NCI-H526 treated with DMSO at 0.1 percent for 48 hours (cell line): ENCODE results near the gene SAP130.

Experiments
- DNase-seq: peaks from one replicate; lab custom pipeline; 2025; lab: John Stamatoyannopoulos, UW

The SAP130 gene

DNA sequence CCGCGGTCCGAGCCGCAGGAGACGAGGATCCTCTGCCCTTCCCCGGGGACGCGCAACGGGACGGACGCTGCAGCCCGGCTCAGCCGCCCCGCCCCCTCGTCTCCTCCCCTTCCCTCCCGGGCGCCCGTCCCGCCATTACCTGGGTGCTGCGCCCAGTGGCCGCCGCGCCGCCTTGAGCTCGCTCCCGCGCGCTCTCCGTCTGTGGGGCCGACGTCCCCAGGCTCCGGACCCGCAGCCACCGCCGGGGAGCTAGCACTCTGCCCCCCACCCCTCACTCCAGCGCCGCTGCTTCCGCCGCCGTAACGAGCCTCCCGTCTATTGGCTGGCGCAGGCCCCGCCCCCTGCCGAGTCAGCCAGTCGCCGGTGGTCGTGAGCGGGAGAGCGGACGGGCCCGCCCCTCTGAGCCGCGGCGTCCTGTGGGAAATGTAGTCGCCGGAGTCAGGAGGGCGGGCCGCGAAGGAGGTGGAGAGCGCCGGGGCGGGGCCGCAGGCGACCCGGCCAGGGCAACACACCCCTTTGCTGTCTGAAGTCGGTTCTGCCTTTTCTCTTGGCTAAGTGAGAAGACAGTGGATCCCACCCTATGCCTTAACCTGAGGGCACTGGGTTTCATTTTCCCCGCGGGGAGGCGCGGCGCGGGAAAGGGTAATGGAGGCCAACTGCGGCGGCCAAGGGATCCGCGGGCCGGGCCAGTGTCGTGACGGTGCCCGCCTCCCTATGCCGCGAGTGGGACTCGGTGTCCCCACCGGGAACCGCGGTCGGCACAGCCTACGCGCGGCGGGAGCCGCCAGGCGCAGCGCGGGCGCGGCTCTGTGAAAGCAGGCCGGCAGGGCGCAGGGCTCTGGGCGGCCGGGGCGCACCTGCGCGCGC, at the start of gene SAP130:
Gene SAP130 (minus strand): TSS at position 259 of the 867 bp plus-strand sequence. CDS start 1,767 bp downstream, outside the sequence.
- peak; percentile 93 for DNase-seq

DNA sequence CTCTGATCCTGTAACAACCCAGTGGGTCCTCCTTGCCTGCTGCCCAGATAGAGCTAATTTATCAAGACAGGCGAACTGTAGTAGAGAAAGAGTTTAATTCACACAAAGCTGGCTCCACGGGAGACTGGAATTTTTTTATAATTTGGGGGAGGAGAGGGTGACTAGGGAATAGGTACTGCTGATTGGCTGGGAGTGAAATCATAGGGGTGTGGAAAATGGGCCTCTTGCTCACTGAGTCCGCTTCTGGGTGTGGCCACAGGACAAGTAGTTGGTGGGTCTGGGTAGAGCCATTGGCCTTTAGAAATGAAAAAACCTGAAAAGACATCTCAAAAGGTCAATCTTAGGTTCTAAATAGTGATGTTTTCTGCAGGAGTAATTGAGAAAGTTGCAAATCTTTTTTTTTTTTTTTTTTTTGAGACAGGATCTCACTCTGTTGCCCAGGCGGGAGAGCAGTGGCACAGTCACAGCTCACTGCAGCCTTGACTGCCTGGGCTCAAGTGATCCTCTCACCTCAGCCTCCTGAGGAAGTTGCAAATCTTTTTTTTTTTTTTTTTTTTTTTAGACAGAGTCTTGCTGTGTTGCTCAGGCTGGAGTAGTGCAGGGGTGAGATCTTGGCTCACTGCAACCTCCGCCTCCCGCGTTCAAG, 48.7 kb upstream of the SAP130 start:
- no peak for DNase-seq

DNA sequence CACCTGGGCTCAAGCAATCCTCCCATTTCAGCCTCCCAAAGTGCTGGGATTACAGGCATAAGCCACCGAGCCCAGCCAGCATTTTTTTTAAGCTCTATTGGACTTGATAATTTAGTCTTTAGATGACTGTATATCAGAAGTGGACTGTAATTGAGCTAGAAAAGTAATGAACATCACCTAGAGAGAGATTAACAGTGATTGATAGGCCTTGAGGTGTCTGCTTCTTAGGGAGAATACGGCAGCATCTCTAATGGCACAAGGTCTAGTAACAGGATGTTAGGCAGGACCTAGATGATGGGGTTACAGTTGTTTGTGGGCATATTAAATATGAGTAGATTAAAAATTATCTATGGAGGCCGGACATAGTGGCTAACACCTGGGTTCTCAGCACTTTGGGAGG, 45.4 kb upstream of the SAP130 start:
- no peak for DNase-seq

DNA sequence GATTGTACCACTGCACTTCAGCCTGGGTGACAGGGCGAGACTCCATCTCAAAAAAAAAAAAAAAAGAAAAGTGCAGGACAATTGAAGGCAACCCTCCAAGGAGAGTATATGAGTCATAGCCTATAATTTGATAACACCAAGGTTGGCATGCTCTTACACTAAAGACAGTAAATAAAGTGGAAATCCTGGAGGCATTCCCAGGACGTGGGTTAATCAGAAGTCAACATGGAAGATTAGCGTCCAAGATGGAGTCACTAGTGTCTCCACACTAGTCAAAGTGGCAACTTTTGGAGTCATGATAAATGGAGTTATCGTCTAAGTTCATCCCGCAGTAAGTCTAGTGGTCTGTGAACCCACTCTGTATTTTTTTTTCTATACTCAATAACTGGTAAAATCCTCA, 41.9 kb upstream of the SAP130 start:
- DNase-seq, result no peak

DNA sequence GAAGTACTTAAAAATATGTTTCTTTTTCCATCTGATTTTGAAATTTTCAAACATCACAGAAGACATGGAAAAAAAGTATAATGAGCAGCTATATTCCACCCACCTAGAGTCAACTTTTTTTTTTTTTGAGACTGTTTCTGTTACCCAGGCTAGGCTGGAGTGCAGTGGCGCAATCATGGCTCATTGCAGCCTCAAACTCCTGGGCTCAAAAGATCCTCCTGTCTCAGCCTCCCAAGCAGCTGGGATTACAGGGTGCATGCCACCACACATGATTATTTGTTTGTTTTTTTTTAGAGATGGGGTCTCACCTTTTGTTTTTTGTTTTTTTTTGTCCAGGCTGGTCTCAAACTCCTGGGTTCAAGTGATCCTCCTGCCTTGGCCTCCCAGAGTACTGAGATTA, 36.5 kb upstream of the SAP130 start:
- DNase-seq, result no peak

DNA sequence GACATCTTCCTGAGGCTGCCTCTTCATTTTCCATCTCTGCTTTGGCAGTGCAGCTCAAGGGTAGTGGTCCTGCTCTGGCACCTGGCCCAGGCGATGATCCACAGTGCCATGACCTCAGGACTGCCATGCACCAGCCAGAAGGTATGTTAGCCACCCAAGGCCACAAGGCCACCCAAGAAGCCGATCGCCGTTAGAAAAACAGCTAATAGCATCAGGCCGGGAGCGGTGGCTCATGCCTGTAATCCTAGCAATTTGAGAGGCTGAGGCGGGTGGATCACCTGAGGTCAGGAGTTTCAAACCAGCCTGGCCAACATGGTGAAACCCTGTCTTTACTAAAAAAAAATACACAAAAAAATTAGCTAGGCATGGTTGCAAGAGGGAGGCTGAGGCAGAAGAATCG, 34.7 kb upstream of the SAP130 start:
- no peak for DNase-seq

DNA sequence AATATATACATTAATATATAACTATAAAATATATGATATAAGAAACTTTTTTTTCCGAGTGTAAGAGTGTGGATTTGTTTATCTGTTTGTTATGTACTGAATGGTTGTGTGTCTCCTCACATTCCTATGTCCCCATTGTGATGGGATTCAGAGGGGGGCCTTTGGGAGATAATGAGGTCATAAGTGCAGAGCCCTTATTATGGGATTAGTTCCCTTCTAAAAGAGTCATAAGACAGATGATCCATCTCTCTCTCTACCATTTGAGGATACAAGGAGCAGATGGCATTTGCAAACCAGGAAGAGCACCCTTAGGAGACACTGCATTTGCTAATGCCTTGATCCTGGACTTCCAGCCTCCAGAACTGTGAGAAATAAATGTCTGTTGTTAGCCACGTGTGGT, 30.3 kb upstream of the SAP130 start:
- no peak for DNase-seq

DNA sequence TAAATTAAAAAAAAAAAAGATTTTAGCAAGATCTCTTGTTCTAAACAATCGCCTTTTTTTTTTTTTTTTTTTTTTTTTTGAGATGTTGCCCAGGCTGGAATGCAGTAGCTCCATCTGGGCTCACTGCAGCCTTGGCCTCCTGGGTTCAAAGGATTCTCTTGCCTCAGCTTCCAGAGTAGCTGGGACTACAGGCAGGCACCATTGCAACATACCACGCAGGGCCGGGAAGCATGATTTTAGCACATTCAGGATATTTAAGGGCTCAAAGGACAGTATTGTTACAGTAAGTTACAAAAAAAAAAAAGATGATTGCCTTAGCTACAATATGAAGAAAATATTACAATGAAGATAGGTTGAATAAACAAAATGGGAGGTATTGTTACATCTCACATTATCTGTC, 29.5 kb upstream of the SAP130 start:
- DNase-seq, result no peak

DNA sequence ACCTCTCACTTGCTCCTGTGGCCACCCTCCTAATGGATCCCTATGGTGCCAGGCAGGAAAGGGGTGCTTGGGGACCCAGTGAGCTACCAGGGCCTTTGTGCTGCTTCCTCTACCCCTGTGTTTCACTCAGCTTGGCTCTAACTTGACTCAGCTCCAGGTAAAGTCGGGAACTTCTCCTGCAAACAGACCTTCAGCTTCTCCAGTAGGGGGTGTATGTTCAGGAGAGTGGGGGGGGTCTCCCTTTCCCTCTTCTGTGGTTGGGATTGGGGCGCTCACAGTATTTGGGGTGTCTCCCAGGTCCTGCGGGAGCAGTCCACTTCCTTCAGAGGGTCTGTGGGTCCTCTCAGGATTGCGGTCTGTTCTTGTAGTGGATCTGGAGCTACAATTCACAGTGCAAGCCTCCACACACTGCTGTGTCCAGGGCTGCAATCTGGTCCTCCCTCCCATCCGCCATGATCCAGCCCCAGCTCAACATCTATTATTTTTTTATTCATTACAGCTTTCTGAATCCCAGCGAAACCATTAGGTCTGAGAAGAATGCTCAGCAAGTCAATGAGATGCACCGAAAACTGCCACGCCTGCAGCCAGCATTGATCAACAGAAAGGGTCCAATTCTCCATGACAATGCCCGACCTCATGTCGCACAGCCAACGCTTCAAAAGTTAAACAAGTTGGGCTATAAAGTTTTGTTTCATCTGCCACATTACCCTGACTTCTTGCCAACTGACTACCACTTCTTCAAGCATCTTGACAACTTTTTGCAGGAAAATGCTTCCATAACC, 26.4 kb upstream of the SAP130 start:
- no peak for DNase-seq

DNA sequence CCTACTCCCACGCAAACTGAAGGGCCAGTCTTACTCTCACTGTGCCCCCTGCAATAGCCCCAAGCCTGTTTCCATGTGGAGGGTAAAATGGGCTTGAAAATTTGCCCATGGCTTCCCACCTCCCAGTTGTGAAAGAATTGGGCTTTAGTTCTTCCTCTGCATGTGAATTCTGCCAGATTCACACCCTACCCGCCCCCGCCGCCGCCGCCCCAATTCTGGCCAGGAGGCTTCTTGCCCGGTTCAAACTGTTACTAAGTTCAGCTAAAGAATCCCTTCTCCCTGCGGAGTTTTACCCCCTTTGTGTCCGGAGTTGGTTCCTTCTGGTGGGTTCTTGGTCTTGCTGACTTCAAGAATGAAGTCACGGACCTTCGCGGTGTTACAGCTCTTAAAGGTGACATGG, 25.5 kb upstream of the SAP130 start:
- DNase-seq, result no peak

DNA sequence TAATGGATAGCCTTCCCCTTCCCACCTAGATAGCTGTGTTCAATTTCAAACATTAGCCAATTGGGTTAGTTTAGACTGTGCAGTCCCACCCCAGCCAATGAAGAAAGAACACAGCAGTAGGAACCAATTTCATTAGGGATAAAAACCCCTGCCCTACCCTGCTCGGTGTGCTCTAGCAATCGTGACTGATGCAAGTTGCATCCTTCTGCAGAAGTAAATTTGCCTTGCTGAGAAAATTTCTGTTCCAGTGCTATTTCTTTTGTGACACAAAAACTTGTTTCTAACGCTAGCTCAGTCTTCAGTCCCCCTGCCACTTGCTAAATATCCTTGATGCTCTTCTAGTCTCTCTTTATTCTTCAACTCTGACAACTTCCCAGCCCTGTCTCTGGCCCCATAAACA, 15.2 kb upstream of the SAP130 start:
- DNase-seq, result no peak

DNA sequence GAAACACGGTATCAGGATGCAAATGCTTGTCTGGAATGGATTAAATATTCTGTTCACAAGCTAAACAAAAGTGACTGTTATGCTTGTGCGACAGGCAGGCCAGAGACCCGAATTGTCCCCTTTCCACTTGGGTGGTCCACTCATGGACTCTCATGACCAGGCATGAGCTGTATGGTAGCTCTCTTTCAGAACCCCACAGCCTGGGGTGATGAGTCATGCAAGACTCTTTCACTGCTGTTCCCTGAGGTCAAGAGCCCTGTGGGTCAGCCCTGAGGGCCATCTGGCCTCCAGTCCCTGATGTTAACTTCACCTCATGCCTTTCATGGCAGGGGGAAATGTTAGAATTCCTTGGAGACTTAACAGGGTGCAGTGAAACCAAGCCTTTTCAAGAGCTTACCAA, 13.7 kb upstream of the SAP130 start:
- DNase-seq, result no peak

DNA sequence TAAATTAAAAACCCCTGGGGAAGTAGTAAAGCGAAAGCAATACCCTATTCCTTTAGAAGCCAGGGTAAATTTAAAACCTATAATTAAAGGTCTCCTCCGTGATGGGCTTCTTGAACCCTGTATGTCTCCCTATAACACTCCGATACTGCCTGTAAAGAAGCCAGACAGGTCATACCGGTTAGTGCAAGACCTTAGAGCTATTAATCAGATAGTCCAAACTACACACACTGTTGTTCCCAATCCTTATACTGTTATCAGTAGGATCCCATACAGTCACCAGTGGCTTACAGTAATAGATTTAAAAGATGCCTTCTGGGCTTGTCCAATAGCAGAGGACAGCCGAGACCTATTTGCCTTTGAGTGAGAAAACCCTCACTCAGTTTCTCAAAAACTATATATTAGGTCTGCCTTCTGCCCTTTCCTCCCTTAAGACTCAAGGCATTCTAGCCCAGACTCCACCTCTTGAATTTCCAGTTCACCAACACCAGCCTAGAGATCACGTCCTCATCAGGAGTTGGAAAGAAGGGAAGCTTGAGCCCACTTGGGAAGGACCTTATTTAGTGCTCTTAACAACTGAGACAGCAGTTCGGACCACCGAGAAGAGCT, 12.4 kb upstream of the SAP130 start:
- no peak for DNase-seq

DNA sequence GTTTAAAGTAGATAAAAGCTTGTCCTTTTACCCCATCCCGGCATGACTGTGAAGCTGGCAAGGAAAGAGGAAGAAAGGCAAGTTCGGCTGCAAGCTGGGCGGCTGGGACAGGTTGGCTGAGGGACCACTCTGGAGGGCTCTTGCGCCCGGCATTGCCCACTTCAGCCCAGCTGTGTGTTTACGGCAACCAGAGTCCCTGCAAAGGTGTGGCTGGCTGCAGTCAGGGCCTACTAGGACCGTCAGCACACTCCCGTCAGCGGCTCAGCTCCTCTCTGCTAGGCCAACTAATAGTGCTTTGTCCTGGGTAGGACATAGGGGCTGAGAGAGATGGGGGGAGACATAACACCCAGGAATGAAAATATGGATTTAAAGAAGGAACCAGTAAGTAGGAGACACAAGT, 11.7 kb upstream of the SAP130 start:
- DNase-seq, result no peak

DNA sequence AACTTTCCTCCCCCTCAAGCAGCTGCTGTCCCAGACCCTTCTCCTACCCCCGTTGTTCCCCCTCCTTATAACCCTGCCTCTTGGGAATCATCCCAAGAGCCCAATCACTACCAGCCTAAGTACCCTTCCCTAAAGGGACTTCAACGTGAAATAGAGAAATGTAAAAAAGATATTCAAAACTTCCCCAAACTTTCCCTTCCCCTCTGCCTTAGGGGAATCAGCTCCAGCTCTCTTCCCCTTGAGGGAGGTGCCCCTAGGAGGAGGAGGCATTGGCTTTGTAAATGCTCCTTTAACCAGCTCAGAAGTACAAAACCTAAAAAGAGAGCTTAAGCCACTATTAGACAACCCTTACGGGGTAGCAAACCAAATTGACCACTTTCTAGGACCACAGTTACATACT, 10.6 kb upstream of the SAP130 start:
- no peak for DNase-seq

DNA sequence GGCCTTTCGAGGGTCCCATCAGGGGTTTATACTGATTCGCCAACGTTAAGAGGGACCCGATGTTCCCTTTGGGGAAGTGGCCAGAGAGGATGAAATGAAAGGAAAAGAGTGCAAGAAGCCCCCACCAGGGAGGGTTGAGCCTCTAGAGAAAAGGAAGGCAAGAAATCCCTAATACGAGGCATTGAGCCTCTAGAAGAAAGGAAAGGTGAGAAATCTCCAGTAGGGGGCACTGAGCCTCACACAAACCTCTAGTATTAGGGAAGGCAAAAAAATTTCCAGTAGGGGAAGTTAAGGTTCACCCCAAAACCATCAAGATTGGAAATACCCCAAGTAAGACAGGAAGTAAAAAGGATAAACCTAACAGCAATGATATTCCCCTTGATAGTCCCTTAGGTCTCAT, 9.8 kb upstream of the SAP130 start:
- DNase-seq, result no peak

DNA sequence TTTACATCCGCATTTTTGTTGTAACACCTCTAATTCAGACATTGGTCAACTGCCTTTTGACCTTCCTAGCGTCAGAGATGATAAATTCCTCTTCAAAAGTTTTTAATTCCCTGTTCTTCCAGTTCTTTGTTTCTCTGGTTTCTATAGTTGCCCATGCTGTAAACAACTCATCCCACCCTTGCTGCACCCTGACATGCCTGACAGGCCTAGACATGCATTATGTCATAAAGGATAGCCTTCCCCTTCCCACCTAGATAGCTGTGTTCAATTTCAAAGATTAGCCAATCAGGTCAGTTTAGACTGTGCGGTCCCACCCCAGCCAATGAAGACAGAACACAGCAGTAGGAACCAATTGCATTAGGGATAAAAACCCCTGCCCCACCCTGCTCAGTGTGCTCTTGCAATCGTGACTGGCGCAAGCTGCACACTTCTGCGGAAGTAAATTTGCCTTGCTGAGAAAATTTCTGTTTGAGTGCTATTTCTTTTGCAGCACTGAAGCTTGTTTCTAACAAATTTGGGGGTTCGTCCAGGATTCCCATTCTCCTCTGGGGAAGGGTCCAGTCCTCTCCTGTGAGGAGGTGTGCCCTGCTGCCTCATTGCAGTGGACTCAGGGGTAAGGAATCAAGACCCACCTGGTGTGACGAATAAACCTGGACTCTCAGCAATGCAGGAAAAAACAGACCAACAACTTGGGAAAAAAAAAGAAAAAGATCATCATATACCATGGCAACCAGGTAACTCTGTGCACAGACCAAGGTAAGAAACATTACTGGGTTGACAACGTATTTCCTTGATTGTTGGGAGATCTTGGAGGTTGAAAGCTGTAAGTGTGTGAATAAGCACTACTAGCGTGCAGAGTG, 9.1 kb upstream of the SAP130 start:
- no peak for DNase-seq

DNA sequence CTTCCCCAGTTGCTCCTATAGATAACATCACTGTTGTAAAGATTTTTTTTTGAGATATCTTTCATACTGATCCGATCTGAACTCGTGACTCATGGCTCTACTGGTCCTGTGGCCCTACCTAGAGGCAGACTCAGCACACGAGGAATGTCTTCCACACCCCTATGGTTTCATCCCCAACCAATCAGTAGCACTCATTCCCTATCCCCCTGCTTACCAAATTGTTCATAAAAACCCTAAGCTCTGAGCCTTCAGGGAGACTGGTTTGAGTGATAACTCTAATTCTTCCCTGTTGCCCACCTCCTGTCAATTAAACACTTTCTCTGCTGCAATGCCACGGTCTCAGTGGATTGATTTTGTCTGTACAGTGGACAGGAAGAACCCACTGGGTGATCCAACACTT, 4.2 kb upstream of the SAP130 start:
- DNase-seq, result no peak

DNA sequence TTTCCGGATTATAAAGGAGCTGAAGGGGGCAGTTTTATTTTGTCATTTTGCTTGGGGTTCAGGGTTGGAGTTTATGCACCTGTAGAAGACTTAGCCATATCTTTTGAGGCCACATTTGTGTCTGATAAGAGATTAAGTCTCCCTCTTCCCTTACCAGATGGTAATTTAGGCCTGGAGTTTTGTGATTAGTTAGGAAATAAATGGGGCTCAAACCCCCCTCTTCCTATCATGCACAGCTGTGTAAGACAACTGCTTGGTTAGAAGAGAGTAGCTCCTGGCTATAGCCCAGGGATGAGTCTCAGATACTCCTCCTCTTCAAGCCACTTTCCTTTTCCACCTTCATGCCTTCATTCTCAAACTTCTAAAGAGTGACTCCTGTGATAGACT, 802 bp upstream of the SAP130 start:
- DNase-seq, result no peak

DNA sequence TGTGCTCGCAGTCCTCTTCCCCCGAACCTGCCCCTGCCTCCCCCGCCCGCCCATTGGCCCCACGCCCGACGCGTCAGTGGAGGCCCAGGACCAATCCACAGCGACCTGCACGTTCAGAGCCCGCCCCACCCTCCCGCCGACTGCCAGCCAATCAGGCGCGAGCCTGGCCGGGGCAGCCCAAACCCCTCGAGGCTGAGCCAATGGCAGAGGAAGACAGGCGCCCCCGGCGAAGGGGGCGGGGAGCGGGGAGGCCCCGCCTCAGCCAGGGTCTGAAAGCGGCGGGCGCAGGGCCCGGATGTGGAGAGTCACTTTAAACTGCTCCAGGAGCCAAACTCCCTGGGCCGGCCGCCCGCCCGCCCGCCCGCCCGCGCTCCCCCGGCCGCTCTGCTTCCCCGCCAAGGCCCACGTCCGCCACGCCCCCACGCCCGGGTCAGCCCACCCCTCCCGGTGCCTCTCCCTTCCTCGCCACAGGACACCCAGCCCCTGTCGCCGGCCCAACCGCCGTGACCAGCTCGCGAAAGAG, 520 bp downstream of the SAP130 start:
- DNase-seq, result peak; percentile 85
